Measurements from ENCODE around the gene DAW1.
A peak's percentile ranks its signal among the peaks of the same experiment; 100 is the strongest.

Gene DAW1, protein sequence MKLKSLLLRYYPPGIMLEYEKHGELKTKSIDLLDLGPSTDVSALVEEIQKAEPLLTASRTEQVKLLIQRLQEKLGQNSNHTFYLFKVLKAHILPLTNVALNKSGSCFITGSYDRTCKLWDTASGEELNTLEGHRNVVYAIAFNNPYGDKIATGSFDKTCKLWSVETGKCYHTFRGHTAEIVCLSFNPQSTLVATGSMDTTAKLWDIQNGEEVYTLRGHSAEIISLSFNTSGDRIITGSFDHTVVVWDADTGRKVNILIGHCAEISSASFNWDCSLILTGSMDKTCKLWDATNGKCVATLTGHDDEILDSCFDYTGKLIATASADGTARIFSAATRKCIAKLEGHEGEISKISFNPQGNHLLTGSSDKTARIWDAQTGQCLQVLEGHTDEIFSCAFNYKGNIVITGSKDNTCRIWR

DNA sequence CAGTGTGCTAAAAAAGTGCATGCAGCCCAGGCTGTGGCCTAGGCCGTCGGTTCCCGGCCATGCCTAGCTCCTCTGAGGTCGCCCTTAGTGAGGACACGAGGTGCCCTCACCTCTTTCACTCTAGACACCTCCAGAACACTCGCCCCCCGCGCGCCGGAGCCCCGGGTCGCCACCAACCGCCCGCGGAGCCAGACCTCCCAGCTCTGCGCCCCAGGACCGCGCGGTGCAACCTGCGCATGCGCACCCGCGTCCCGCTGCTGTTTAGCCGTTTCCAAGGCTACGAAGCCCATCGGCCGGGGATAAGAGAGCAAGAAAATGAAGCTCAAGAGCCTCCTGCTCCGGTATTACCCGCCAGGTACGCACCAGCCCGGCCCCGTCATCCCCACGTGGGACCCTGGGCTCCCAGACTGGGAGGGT is at the start of gene DAW1:
DAW1 (plus strand) TSS at position 257 of the 417 bp plus-strand sequence; CDS start at position 316, 59 bp downstream.
- DNase-seq, result no peak

DNA sequence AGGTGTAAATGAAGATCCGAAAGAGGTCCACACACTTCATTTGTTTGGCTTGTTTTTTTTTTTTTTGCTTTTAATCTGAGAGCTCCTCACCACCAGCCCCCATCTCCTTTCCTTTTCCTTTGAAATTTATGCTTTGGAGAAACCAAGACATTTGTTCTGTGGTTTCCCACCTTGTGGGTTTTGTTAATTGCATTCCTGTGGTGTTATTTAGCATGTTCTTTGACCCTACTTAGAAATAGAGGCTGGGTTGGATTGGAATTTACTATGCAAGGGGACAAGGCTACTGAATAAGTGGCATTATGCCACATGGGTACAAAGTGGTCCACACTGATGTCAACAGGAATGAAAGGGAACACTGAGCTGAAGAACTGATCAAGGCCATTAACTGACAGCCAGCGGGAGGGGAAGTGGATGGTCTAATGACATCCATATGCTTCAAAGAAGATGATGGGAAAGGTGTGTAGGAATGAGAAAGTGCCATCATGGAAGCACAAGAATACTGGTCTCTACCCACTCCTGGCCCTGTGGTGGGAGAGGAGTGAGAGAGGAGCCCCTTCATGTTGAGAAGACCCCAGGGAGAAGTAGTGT is 48.9 kb upstream of the DAW1 start:
- DNase-seq, result no peak

DNA sequence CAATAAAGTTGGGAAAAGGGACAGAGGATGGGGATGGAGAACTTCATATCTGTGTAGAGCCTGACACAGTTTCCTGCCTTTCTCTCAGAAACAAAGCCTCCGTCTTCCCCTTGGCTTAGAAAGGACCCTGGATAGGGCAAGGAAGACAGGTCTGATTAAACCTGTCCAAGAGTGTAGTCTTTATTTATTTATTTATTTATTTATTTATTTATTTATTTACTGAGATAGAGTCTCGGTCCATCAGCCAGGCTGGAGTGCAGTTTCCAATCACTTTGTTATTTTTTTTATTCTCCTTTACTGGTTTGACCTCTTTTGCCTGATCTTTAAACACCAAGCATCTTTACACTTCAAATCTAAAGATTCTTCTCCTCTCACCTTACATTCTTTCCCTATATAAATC is 47.5 kb upstream of the DAW1 start:
- DNase-seq, result no peak

DNA sequence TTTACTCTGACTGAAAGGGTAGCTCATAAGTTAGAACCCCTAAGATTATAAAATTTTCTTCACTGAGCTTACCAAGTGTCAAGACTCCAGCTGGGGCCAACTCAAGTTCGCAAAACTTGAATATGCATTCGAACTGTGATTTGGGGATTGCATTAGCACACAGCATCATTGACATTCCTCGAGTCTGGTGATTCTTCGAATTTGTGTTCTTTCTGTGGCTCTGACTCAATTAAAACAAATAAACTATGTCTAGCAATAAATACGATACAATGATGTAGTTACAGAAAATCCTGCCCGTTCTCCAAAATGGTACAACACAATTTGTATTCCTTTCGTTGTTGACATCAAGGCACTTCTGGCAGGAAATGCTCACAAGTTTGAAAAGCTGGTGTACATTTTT is 46.7 kb upstream of the DAW1 start:
- no peak for DNase-seq

DNA sequence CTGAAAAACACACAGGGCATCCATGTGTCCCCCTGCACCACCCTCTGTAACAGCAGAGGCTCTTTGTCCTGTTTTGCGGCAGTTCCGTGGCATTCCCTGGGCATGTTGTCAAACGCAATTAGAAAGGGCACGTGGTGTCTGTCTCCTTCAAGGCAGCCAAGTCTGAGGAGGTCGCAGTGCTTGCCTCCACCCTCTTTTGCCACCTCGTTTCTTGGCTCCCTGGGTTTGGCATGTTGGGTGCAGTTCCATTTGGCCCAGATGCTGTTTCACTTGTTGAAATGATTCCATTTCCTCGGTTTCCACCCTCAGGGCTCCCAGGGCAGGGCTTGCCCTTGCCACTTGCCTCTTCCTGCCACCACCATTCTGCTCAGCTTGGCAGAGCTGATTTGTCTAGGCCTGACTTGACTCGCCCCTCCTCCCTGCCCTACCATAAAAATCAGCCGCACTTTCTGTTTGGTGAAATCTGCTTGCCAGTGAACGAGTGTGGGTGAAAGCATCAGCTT is 45.4 kb upstream of the DAW1 start:
- DNase-seq, result no peak

DNA sequence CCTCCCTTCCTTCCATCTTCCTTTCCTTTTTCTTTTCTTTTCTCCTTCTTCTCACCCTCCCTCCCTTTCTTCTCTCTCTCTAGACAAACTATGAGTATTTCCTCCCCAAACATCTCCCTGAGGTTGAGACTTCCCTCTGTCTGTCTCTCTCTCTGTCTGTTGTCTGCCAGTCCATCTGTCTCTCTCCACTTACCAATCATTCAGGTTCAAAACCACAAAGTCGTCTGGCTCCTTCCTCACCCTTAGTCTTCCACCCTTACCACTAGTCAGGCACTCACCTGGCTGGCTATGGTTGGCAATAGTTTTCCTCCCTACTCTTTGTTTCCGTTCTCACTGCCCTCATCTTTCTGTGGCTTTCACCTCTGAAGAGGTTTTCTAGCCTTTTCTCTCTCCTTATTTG is 44.9 kb upstream of the DAW1 start:
- no peak for DNase-seq

DNA sequence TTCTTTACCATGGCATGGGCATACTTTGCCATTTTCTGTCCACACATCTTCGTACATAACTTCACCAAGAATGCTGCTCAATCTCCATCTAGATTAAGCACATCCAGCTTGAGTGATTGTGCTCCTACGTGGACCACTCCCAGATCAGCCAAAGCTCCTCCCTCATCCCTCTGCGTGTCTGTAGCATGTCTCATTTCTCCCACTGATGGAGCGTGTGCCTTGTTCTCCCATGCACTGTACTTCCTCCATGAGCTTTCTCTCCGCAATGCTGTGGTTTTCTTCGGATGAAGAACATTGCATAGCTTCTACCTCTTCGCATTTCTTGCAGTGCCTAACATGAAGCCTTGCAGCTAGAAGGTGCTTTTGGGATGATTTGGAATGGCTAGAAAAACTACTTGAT is 44.3 kb upstream of the DAW1 start:
- peak; percentile 41 for DNase-seq

DNA sequence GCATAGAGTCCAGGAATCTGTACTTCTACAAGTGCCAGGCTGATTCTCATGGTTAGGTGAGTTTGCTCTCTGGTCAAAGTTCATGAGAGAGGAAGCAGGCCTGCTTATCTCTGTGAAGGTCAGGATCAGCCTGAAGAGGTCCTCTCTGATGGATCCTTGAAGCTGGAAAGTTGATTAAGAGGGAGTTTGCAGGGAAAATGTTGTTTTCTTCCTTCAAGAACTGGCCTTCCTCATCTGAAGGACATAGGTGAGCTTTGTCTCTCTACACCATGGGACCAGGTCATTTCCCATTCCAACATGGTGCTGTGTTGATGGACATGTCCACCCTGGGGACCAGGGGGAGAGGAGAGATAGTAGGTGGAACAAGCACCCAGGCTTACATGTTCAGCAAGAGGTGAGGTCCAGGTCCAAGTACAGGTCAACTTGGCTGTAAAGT is 42.9 kb upstream of the DAW1 start:
- DNase-seq, result no peak

DNA sequence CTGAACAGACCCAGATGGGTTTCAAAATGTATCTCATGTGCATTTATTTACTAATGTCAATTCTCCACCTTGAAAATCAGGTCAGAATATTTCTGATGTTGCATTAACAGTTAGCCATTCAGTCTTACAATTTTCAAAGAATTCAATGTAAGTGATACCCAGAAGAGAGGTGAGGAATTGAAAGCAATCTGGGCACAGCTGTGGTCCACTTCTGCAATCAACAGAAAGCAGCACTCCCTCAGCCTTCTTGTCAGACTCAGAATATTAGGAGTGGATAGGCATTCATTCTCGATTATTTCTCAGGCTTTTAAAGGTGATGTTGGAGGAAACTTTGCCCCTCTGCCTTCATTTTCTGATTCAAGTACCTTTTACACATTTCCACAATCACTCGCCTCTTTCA is 42.1 kb upstream of the DAW1 start:
- DNase-seq, result peak; percentile 51

DNA sequence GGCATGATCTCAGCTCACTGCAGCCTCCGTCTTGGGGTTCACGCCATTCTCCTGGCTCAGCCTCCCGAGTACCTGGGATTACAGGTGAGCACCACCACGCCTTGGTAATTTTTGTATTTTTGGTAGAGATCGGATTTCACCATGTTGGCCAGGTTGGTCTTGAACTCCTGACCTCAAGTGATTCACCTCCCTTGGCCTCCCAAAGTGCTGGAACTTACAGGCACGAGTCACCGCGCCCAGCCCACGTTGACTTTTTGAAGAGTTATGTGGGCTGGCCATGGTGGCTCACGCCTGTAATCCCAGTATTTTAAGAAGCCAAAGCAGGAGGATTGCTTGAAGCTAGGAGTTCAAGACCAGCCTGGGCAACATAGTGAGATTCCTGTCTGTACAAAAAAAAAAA is 37.0 kb upstream of the DAW1 start:
- peak; percentile 6 for DNase-seq

DNA sequence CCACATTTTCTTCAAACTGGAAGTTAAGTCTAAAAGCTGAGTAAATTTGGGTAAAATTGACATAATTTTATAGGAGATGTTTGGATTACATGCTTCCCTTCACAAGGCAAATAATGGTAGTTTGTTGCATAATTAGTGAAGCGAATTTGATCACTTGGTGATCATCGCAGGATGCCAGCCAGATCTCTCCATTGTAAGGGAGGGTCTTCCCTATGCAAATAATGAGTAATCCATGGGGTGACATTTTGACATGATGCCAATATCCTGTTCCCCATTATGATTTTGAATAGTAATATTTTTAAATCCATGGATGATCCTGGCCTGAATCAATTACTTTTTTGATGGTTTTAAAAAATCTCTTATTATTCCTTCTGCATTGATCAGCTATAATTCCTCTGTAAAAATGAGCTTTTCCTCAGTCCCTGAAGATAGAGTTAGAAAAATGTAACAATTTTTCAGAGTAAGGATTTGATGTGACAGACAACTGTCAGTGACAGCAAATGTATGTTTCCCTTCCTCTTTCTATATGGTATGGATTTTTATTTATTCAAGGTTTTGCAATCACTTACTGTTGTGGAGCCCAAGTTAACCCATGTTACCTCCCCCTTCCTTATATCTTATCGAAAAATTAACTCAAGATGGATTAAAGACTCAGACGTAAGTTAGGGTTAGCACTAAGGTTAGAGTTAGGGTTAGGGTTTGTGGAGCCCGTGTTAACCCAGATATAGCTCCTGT is 36.3 kb upstream of the DAW1 start:
- DNase-seq, result peak; percentile 62

DNA sequence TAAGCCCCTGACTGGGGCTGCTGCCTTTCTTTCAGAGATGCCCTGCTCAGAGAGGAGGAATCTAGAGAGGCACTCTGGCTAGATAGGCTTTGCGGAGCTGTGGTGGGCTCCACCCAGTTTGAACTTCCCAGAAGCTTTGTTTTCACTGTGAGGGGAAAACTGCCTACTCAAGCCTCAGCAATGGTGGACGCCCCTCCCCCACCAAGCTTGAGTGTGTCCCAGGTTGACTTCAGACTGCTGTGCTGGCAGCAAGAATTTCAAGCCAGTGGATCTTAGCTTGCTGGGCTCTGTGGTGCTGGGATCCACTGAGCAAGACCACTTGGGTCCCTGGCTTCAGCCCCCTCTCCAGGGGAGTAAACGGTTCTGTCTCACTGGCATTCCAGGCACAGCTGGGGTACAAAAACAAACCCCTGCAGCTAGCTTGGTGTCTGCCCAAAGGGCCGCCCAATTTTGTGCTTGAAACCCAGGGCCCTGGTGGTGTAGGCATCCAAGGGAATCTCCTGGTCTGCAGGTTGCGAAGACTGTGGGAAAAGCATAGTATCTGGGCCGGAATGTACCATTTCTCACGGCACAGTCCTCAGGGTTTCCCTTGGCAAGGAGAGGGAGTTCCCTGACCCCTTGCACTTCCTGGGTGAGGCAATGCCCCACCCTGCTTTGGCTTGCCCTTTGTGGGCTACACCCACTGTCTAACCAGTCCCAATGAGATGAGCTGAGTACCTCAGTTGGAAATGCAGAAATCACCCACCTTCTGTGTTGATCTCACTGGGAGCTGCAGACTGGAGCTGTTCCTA is 31.9 kb upstream of the DAW1 start:
- DNase-seq, result peak; percentile 0

DNA sequence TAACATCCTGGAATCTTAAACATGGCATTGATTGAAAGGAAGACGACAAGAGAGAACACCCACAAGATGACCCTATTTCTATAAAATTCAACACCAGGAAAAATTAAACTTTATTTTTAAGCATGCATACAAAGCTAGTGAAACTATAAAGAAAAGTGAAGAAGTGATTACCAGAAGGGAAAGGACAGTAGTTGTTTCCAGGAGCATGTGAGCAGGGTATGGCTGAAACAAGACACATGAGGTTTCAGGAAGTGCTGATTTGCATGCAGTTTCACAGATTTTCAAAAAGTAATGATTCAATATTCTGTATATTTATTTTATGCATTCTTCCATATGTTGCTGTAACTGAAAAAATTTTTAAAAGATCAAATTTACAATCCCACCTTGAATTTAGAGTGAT is 24.6 kb upstream of the DAW1 start:
- DNase-seq, result no peak

DNA sequence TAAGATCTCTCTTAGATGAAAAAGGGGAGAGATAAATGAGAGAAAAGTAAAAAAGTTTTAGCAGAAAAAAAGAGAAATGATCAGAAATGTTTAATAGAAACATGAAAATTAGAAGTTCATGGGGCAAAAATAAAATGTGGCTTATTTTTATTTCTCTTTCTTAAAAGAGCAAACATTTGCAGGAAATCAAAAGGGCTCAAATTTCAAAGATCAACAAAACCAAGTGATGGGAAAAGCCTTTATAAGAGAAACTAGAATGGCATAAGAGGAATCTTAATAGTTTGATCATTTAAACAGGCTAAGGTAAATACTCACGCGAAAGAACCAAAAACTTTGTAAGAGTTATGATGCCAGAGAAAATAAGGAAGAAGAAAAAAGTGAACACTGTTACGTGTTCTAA is 23.3 kb upstream of the DAW1 start:
- no peak for DNase-seq

DNA sequence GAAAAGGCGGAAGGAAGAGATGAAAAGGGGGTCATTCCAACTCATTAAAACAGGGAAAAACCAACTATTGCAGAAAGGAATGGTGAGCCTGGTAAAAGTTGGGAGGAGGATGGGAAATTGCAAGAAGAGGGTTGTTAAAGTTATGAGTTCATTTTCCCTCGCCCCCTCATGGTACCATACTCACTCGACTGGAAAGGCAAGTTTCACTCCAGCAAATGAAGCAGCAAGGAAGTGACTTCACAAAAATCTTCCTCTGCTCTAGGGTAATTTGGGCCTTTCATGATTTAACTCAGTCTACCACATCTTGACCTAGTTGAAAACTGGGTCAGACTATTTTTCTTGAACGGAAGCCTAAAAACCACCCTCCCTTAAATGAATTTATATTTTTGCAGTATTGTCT is 22.8 kb upstream of the DAW1 start:
- DNase-seq, result no peak

DNA sequence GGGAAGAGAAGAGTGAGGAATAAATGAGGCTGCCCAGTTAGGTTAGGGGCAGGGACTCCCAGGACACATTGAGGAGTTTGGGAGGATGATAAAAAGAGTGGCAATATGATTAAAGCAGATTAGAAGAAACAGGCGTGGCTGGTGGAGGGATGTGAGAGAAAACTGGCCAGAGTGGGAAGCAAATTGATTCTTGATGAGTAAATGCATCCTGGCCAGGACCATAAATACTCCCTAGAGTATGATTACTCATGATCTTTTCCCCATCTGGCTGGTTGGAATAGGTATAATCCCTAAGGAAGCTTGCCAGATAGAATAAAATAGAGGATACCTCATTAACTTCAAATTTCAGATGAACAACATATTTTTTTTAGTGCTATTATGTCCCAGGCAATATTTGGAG is 21.5 kb upstream of the DAW1 start:
- no peak for DNase-seq

DNA sequence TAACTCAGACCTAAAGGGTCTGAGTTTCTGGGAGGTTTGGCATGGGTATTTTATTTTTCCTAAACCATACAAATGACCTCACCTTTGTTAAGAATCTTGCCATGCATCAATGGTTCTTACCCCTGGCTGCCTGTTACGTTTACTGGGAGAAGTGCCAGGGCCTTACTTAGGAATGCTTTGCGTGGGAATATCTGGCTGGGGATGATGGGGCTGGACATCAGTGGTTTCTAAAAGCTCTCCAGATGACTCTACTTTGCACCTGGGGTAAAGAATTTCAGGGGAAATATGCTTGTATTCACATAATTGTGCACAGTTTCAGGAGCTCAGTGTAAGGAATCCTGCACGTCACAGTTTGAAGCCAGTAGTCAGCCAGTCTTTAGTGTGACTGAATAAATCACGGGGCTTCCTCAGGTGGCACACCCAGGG is 18.2 kb upstream of the DAW1 start:
- DNase-seq, result no peak

DNA sequence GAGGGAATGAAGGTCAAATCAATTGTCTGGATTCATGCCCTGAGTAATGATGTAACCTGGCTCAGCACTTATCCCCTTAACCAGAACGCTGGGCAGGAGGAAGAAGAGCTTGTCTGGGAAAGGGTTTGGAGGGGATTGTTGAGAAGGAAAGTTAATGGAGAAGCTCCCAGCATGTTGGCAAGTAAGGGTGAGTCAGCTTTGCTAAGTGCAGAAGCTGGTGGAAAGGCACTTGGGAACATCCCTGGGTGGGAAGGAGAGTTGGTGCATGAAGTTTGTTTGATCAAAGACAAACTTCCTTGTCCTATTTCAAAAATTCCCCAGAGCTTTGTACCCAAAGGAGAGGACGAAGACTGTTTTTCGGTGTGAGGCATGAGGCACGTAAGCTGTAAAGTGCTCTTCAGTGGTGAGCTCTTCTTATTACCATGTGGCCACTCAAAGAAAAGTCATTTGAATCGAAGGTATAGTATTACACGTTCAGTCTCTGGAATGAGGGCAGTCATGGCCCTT is 17.6 kb upstream of the DAW1 start:
- DNase-seq, result no peak

DNA sequence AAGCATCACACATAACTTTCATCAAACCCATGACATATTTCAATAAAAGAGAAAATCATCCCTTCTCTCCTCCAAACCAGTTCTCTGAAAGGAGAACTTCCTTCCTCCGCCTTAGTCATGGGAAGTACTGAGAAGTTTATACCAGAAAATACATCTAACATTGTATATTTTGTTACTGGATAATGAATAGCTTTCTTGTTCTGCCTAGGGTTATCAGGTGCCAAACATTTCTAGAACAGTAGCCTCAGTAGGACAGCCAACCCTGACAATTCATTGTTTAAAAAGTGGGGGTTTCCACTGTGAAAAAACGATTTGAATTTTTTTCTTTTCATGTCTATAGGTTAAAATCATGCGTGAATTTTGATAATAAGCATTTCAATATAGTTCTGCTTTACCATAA is 16.0 kb upstream of the DAW1 start:
- DNase-seq, result no peak

DNA sequence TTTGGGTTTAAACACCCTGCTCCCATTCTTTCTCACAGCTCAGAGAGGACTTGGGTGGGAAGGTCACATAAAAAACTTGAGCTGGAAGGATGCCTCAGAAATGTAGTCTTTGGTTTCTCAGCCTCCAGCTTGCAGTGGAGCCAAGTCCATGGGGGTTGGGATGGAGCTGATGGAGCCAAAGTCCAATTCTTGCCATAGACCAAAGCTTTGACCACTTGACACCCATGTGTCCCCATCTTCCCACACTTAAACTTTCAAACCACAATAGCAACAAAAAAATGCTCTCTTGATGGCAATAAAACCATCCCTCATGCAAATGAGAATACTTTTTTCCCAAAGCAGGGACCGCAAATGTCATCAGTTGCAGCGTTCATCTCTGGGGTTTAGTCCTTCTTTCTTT is 14.7 kb upstream of the DAW1 start:
- no peak for DNase-seq

DNA sequence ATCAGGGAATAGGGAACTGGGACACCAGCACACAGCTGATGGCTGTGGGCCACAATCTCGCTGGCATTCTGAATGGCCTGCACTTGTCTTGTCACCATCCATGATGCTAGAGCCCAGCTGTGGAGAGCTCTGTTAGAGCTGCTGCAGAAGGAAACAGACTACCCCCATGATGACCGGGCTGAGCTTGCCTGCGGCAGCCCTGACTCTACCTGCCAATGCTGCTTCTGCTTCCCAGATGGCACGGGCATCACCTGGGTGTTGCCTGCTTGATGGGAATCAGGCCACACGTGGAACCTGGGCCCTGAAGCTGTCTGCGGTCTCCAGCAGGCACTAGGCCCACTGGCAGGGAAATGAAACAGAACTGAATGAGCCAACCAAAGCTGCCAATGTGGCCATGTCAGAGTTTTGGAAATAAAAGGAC is 11.2 kb upstream of the DAW1 start:
- DNase-seq, result peak; percentile 1

DNA sequence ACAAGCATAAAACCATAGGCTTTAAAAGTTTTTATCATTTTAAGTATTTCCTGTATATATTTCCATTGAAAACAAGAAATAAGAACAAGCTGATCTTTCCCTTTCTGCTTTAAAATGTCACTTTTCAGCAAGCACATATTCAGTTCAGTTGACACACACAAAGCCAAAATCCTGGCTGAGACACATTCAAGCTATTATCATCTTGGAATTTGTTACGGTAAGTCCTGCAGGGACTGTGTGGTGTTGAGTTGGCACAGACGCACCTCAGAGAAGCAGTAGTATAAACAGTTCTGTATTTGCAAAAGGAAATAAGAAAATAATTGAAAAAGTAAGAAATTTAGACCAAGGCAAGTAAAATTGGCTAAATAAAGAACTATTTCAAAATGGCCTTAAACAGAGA is 10.4 kb upstream of the DAW1 start:
- no peak for DNase-seq
